HFFc6 (cell line): ENCODE measurements around the gene SUPT7L. TPM values are rescaled to one million over a fixed set of nuclear protein-coding genes. Genes with fewer than 3 reads are reported as not detected.

Experiments
- DNase-seq: peaks from one replicate; pipeline ENCODE4 v3.0.0-alpha.2; 2018
- H3K27ac Mint-ChIP-seq: 2 replicates; pipeline ENCODE4 v1.8.0; 2020; ENCODE audit warnings: mild to moderate bottlenecking, mixed read lengths
- H3K27me3 Mint-ChIP-seq: 2 replicates; pipeline ENCODE4 v1.8.0; 2021; ENCODE audit warnings: mild to moderate bottlenecking, moderate library complexity, mixed read lengths; ENCODE audit not compliant: insufficient read depth
- H3K36me3 Mint-ChIP-seq: 2 replicates; pipeline ENCODE4 v1.8.0; 2021; ENCODE audit warnings: low read depth, mixed read lengths
- H3K4me1 Mint-ChIP-seq: 2 replicates; pipeline ENCODE4 v1.8.0; 2020; ENCODE audit warnings: low read depth, mixed read lengths
- H3K4me3 Mint-ChIP-seq: 2 replicates; pipeline ENCODE4 v1.8.0; 2020; ENCODE audit warnings: mild to moderate bottlenecking, moderate library complexity, mixed read lengths
- H3K9me3 Mint-ChIP-seq: 2 replicates; pipeline ENCODE4 v1.8.0; 2020; ENCODE audit warnings: mild to moderate bottlenecking, mixed read lengths
- long read RNA-seq: library from polyadenylated mRNA; unstranded; transcript quantifications from one replicate; pipeline ENCODE4 v2.0.0, GENCODE V29; 2019
- total RNA-seq, 6 experiments: library from RNA; stranded (reverse); fragmentation: NEBNext Ultra II Directional; extraction: Animal tissue kit (Norgen Biotek cat#: 25700); gene quantifications; 2 replicates in 1 of 6; 3 replicates in 5 of 6; pipeline ENCODE4 v1.2.3, GENCODE V29; 2021
- TF ChIP-seq, protein P1 (sequence below): fragments of 200-600 bp; sonication (generic); IDR thresholded peaks from 2 replicates; pipeline ENCODE4 v1.5.0; 2021; ENCODE audit warnings: antibody characterized with exemption, mild to moderate bottlenecking

SUPT7L gene, protein sequence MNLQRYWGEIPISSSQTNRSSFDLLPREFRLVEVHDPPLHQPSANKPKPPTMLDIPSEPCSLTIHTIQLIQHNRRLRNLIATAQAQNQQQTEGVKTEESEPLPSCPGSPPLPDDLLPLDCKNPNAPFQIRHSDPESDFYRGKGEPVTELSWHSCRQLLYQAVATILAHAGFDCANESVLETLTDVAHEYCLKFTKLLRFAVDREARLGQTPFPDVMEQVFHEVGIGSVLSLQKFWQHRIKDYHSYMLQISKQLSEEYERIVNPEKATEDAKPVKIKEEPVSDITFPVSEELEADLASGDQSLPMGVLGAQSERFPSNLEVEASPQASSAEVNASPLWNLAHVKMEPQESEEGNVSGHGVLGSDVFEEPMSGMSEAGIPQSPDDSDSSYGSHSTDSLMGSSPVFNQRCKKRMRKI
- total RNA-seq = 10 to 100 TPM; 22.7 to 26.4 (median 24.2) TPM
- long read RNA-seq, full-length matches to known transcripts = 39 of 53 reads
- long read RNA-seq, partial matches to known transcripts = 5 of 53 reads
- long read RNA-seq, other reads (novel, unspliced or antisense) = 9 of 53 reads

DNA sequence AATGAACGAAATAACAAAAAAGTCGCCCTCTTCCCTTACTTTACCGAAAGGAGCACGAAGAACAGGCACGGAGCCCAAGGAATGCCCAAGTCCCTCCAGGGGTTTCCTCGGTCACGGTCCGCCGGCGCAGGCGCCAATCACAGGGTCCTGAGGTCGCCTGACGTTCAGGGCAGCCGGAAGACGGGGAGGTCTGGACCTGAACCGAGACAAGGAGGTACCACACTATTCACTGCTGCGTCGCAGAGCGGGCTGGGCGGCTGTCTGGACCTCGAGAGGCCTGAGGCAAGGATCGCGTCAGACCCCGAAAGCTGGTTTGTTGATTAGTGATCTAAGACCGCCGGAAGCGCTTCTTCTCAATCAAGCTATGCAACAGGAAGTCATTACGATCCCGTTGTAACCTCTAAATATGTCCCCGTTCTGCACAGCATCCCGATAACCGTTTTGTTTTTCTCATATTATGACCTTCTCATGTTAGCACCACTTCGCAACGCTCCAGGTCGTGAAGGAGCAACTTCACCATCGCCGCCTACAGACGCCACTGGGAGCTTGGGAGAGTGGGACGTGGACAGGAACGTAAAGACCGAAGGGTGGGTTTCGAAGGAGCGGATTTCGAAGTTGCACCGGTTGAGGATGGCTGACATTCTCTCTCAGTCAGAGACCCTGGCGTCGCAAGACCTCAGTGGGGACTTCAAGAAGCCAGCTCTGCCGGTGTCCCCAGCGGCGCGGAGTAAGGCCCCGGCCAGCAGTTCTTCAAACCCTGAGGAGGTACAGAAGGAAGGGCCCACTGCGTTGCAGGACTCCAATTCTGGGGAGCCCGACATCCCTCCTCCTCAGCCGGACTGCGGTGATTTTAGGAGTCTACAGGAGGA is at the start of gene SUPT7L, which contains the start of gene SLC4A1AP:
Gene SUPT7L, minus strand, starts transcription at position 330 of the 869 bp plus-strand sequence. CDS start 1,422 bp downstream, outside the sequence.
Gene SLC4A1AP, plus strand, starts transcription at position 605 of the 869 bp plus-strand sequence. Its CDS starts 26 bp downstream, at position 631.
- H3K4me3 Mint-ChIP-seq = peak within 1 kb of the TSS; percentile 99
- H3K4me1 Mint-ChIP-seq = peaks cover 53% of the 10 kb centered on the region
- TF ChIP-seq, protein P1, sequence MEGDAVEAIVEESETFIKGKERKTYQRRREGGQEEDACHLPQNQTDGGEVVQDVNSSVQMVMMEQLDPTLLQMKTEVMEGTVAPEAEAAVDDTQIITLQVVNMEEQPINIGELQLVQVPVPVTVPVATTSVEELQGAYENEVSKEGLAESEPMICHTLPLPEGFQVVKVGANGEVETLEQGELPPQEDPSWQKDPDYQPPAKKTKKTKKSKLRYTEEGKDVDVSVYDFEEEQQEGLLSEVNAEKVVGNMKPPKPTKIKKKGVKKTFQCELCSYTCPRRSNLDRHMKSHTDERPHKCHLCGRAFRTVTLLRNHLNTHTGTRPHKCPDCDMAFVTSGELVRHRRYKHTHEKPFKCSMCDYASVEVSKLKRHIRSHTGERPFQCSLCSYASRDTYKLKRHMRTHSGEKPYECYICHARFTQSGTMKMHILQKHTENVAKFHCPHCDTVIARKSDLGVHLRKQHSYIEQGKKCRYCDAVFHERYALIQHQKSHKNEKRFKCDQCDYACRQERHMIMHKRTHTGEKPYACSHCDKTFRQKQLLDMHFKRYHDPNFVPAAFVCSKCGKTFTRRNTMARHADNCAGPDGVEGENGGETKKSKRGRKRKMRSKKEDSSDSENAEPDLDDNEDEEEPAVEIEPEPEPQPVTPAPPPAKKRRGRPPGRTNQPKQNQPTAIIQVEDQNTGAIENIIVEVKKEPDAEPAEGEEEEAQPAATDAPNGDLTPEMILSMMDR = peak; percentile 46
- H3K27me3 Mint-ChIP-seq = no peaks in the 10 kb centered on the region; the same call in 1 of the 2 replicates
- H3K36me3 Mint-ChIP-seq = peaks cover 34% of the 10 kb centered on the region
- H3K27ac Mint-ChIP-seq = peak within 1 kb of the TSS; percentile 99
- H3K9me3 Mint-ChIP-seq = no peaks in the 10 kb centered on the region
- peak; percentile 80 for DNase-seq

DNA sequence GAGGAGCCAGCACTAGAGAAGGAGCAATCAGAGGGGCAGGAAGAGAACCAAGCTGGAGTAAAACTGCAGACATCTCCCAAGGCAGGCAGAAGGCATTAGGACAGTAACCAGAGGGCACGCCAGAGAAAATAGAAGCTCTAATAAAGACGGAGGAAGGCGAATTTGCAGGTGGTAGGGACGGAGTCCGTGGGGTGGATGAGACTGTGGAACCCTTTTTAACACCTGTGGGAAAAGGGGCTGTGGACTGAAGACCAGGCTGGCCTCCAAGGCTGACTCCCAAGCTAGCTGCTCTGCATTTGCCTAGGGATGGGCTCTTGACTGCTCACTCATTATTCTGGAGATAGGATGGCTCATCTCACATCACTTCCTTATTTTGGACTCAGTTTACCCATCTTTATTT is 49.8 kb upstream of the SUPT7L start:
- Mint-ChIP-seq H3K27ac (peak overlapping the region; percentile 46; the same call in 1 of the 2 replicates), H3K4me1 (peaks cover 29% of the 10 kb centered on the region), H3K9me3 (no peaks in the 10 kb centered on the region), H3K27me3 (peaks cover under 1% of the 10 kb centered on the region; the same call in 1 of the 2 replicates), H3K36me3 (no peaks in the 10 kb centered on the region), H3K4me3 (no peak overlapping the region)
- no peak for DNase-seq
- TF ChIP-seq, protein P1 = no peak

DNA sequence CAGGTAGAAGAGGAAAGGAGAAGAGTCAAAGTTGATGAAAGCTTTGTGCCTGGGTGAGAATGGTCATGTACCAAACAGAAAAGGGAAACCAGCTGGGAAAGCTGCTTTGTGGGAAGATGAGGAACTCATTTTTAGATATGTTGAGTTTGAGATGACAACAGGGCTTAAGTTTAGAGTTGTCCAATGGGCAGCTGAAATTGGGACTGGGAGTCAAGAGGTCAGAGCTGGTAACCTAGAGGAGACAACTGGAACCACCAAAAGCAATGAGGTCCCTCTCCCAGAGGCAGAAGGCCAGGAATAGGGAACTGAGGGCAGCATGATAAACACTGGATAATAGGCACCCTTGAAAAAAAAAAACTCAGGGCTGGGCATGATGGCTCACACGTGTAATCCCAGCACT is 49.1 kb upstream of the SUPT7L start:
- Mint-ChIP-seq H3K4me3 (no peak overlapping the region), H3K36me3 (no peaks in the 10 kb centered on the region), H3K9me3 (no peaks in the 10 kb centered on the region), H3K27ac (no peak overlapping the region), H3K4me1 (peaks cover 32% of the 10 kb centered on the region), H3K27me3 (peaks cover 3% of the 10 kb centered on the region)
- TF ChIP-seq, protein P1 = no peak
- DNase-seq = no peak

DNA sequence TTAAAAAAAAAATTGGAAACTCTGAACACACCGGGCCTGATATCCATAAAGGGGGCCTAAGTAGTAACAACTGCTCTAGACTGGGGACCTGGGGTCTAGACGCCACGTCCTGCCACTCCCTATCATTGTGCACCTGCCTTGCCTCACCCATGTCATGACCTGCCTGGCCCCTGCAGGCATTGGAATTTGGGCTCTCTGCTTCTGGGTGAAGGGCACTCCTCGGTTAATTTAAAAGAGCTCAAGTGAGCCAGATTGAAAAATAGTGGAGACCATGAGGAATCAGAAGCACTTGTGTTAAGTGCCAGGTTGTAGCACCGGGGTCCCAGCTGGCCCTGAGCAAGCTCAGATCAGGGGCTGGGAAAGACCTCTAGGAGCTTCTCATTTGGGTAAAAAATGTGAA is 48.4 kb upstream of the SUPT7L start:
- Mint-ChIP-seq H3K4me1 (peaks cover 32% of the 10 kb centered on the region), H3K36me3 (no peaks in the 10 kb centered on the region), H3K4me3 (no peak overlapping the region), H3K27ac (no peak overlapping the region), H3K9me3 (no peaks in the 10 kb centered on the region), H3K27me3 (peaks cover 3% of the 10 kb centered on the region)
- DNase-seq = no peak
- TF ChIP-seq, protein P1 = no peak
